Kidney epithelial cell (primary cell): ENCODE data around the gene PRCD. TPM values are rescaled to one million over a fixed set of nuclear protein-coding genes. Genes with fewer than 3 reads are reported as not detected.

Experiments
- DNase-seq: peaks from one replicate; pipeline ENCODE4 v3.0.0-alpha.2; 2010; ENCODE audit warnings: low read depth
- H3K27me3 ChIP-seq: 2 replicates; pipeline ENCODE4 v1.6.0; 2011; ENCODE audit warnings: low read length; ENCODE audit not compliant: control insufficient read depth, insufficient read depth
- H3K36me3 ChIP-seq: 2 replicates; pipeline ENCODE4 v1.5.1; 2011; ENCODE audit warnings: low read length; ENCODE audit not compliant: control insufficient read depth, insufficient read depth
- H3K4me3 ChIP-seq: 2 replicates; pipeline ENCODE4 v1.5.1; 2011; ENCODE audit warnings: low read depth, mild to moderate bottlenecking, control low read depth, low read length
- CTCF ChIP-seq: IDR thresholded peaks from 2 replicates; pipeline ENCODE4 v1.5.1; 2011; ENCODE audit warnings: mild to moderate bottlenecking, moderate library complexity, low read length, control low read depth, inconsistent platforms; ENCODE audit not compliant: insufficient read depth, poor library complexity, severe bottlenecking
- total RNA-seq: library from RNA; depleted of rRNA; stranded (reverse); fragments of >200 nt; gene quantifications from 2 replicates; pipeline ENCODE4 v1.2.3, GENCODE V29; 2015

The PRCD gene
- total RNA-seq, 1 donor from 2014 or later: not detected

- peak overlapping the region; percentile 51 for H3K4me3 ChIP-seq
- no peaks in the 10 kb centered on the region for H3K36me3 ChIP-seq
- DNase-seq: no peak
- TF ChIP-seq CTCF: no peak
- peaks cover 14% of the 10 kb centered on the region for H3K27me3 ChIP-seq
Measured at GRCh38 chr17:76584427-76585032, 44.7 kb downstream of the PRCD start.

- H3K27me3 ChIP-seq: peaks cover 14% of the 10 kb centered on the region
Measured at GRCh38 chr17:76585033-76585648, 45.3 kb downstream of the PRCD start.

GRCh38 chr17:76585649-76586593 is 46.1 kb downstream of the PRCD start, which contains the start of gene ST6GALNAC2:
ST6GALNAC2 (minus strand) TSS chr17:76585860; CDS start chr17:76585808, 52 bp downstream.
- DNase-seq: no peak
- H3K27me3 ChIP-seq: peaks cover 14% of the 10 kb centered on the region
- peak within 1 kb of the TSS; percentile 51 for H3K4me3 ChIP-seq
- no peaks in the 10 kb centered on the region for H3K36me3 ChIP-seq
- peak; percentile 28 for TF ChIP-seq CTCF

More at GRCh38 chr17:76585033-76585648, 45.3 kb downstream of the PRCD start:
- DNase-seq: no peak
- Histone ChIP-seq H3K36me3 (no peaks in the 10 kb centered on the region), H3K4me3 (peak overlapping the region; percentile 51)
- no peak for TF ChIP-seq CTCF

- no peaks in the 10 kb centered on the region for H3K36me3 ChIP-seq
- no peak for DNase-seq
- H3K27me3 ChIP-seq: peaks cover 14% of the 10 kb centered on the region
- no peak for TF ChIP-seq CTCF
- H3K4me3 ChIP-seq: no peak overlapping the region
Measured at GRCh38 chr17:76586741-76587487, 47.1 kb downstream of the PRCD start.

GRCh38 chr17:76588182-76588581 is 48.3 kb downstream of the PRCD start:
- no peak for DNase-seq
- no peak for TF ChIP-seq CTCF
- H3K36me3 ChIP-seq: no peaks in the 10 kb centered on the region
- H3K27me3 ChIP-seq: peaks cover 14% of the 10 kb centered on the region
- no peak overlapping the region for H3K4me3 ChIP-seq
